GM12892 (cell line): ENCODE data around the gene PRR16.

ENCODE experiments used
- POLR2A ChIP-seq: IDR thresholded peaks from 2 replicates; pipeline ENCODE4 v1.6.1; 2011; ENCODE audit warnings: low read depth, low read length, control low read depth
- POLR2AphosphoS5 ChIP-seq: IDR thresholded peaks from 2 replicates; pipeline ENCODE4 v1.6.1; 2011; ENCODE audit warnings: low read depth, low read length, control low read depth
- TAF1 ChIP-seq: IDR thresholded peaks from 2 replicates; pipeline ENCODE4 v1.6.1; 2011; ENCODE audit warnings: low read depth, mild to moderate bottlenecking, control low read depth, low read length, borderline replicate concordance

GRCh38 chr5:120464627-120465435 is 731 bp downstream of the PRR16 start:
- TF ChIP-seq POLR2A = no peak
- no peak for TF ChIP-seq POLR2AphosphoS5
- TF ChIP-seq TAF1 = no peak
